Choroid plexus epithelial cell (primary cell): ENCODE measurements around the gene NCAPH2.

Experiments used
- DNase-seq: peaks from one replicate; pipeline ENCODE4 v3.0.0-alpha.2; 2010; ENCODE audit warnings: low read depth
- H3K4me3 ChIP-seq: 2 replicates; pipeline ENCODE4 v1.5.1; 2011; ENCODE audit warnings: low read depth, mild to moderate bottlenecking, control low read depth, low read length, moderate library complexity
- CTCF ChIP-seq: conservative IDR thresholded peaks from 2 replicates; pipeline ENCODE4 v1.5.1; 2011; ENCODE audit warnings: low read depth, mild to moderate bottlenecking, control low read depth, inconsistent platforms, low read length, moderate library complexity

The NCAPH2 gene

DNA sequence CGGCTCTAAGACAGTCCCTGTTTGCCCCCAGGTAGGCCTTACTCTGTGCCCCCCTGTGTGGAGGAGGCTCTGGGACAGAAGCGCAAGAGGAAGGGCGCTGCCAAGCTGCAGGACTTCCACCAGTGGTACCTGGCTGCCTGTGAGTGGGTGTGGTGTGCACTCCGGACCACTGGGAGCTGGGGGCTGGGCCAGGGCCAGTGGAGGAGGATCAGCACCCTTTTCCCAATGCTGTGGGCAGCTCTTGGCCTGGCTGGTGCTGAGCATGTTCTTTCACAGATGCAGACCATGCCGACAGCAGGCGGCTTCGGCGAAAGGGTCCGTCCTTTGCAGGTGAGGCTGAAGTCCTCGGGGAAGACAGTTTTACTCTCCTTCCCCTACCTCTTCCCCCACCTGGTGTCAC, 13.7 kb downstream of the NCAPH2 start:
- no peak overlapping the region for H3K4me3 ChIP-seq
- DNase-seq, result no peak

GRCh38 chr22:50522208-50522805, 14.3 kb downstream of the NCAPH2 start:
- DNase-seq, result no peak
- H3K4me3 ChIP-seq, result no peak overlapping the region

More for the DNA sequence above, 13.7 kb downstream of the NCAPH2 start:
- TF ChIP-seq CTCF, result no peak

GRCh38 chr22:50522806-50523438, 14.9 kb downstream of the NCAPH2 start:
- TF ChIP-seq CTCF, result no peak
- no peak for DNase-seq
- H3K4me3 ChIP-seq, result no peak overlapping the region

More at GRCh38 chr22:50522208-50522805, 14.3 kb downstream of the NCAPH2 start:
- TF ChIP-seq CTCF, result no peak

DNA sequence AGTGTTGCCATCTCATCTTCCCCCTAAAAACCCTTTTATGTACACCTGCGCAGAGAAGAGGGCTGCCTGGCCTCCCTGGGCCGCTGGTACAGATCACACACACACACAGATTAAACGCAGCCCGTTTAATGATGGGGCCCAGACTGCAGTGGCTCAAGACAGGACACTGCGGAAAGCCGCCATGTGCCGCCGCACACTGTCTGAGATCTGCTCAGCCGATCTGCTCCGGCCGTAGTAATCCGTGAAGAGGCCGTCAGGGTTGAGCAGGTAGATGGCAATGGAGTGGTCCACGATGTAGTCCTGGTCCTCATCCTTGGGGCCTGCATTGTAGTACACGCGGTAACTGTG, 15.4 kb downstream of the NCAPH2 start:
- DNase-seq, result no peak
- TF ChIP-seq CTCF, result no peak

DNA sequence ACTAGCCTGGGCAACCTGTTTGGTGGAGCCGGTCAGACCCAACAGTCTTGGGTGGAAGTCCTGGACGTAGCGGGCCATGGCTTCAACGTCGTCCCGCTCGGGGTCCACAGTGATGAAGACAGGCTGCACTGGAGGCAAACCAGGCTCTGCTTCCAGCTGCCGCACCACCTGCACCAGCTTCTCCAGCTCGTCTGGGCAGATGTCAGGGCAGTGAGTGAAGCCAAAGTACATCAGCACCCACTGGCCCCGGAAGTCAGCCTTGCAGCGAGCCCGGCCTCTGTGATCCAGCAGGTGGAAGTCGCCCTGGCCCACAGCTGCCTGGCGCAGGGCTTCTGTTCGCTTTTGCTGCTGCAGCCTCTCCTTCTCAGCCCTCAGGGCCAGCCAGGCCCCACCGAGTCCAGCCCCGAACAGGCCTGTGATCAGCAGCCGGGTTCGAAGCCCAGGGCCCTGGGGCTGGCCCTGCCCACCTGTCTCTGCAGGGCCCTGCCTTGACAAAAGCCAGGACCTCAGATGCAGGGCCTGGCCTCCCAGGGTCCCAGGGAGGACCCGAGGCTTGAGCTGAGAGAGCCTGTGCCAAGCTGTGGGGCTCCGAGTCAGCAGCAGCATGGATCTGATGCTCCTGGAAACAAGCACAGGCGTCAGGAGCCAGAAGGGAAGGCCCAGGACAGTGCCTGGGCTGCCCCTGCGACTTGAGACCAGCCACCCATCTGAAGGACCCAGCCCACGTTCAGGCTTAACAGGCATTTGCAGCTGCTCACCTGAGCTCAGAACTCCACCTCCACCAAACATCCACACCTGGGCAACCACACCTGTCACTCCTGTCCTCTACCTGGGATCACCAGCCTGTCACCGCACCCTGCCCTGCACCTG, 16.0 kb downstream of the NCAPH2 start:
- no peak for TF ChIP-seq CTCF
- peak overlapping the region; percentile 84 for H3K4me3 ChIP-seq
- DNase-seq, result no peak

More for the DNA sequence above, 15.4 kb downstream of the NCAPH2 start:
- H3K4me3 ChIP-seq, result no peak overlapping the region

- TF ChIP-seq CTCF, result no peak
- peak overlapping the region; percentile 84 for H3K4me3 ChIP-seq
- DNase-seq, result no peak
Observed at GRCh38 chr22:50524676-50525103, 16.7 kb downstream of the NCAPH2 start.
